Stomach (tissue), 9 donors: ENCODE results near the gene CASR. TPM values are rescaled to one million over a fixed set of nuclear protein-coding genes. Genes with fewer than 3 reads are reported as not detected.
A peak's percentile ranks its signal among the peaks of the same experiment; 100 is the strongest.

ENCODE experiments used
- DNase-seq, 2 donors: peaks; one replicate each; pipeline versions ENCODE4 v3.0.0 to v3.0.0-alpha.2; 2013 to 2019
- H3K27ac ChIP-seq, 5 donors: fragments of 200-600 bp in 4 of 5; sonication (generic) in 4 of 5; one replicate each; pipeline ENCODE4 v1.5.1; 2013 to 2019; ENCODE audit warnings: mild to moderate bottlenecking in 1 of 5, moderate library complexity in 1 of 5
- H3K27me3 ChIP-seq, 3 donors: fragments of 200-600 bp; sonication (generic); one replicate each; pipeline ENCODE4 v1.5.1; 2017 to 2019; ENCODE audit warnings: mixed run types in 1 of 3
- H3K36me3 ChIP-seq, 4 donors: fragments of 200-600 bp; sonication (generic); 1 replicate in 3 of 4; 2 replicates in 1 of 4; pipeline ENCODE4 v1.5.1; 2016 to 2019
- H3K4me1 ChIP-seq, 4 donors: fragments of 200-600 bp; sonication (generic); one replicate each; pipeline ENCODE4 v1.5.1; 2016 to 2019
- H3K4me3 ChIP-seq, 4 donors: fragments of 200-600 bp; sonication (generic) in 3 of 4; one replicate each; pipeline ENCODE4 v1.5.1; 2016 to 2019; ENCODE audit warnings: mild to moderate bottlenecking in 1 of 4
- H3K9me3 ChIP-seq, 4 donors: fragments of 200-600 bp; sonication (generic); one replicate each; pipeline ENCODE4 v1.5.1; 2016 to 2019
- CTCF ChIP-seq, 7 experiments: fragments of 450-650 bp in 4 of 7; fragments of 200-600 bp in 3 of 7; sonication (generic) in 3 of 7; IDR thresholded peaks; one replicate each; pipeline ENCODE4 v1.5.1; 2016 to 2019; ENCODE audit warnings: antibody characterized with exemption in 7 of 7, control low read depth in 2 of 7, mild to moderate bottlenecking in 1 of 7
- EP300 ChIP-seq: sonication (generic); formaldehyde crosslinking; IDR thresholded peaks from one replicate; pipeline ENCODE4 v1.6.1; 2017; ENCODE audit warnings: antibody characterized with exemption
- POLR2A ChIP-seq, 4 donors: fragments of 450-650 bp; IDR thresholded peaks; one replicate each; pipeline ENCODE4 v1.6.1; 2016; ENCODE audit warnings: antibody characterized with exemption in 4 of 4, control low read depth in 2 of 4, mild to moderate bottlenecking in 1 of 4, moderate library complexity in 1 of 4
- POLR2AphosphoS5 ChIP-seq, 3 donors: sonication (generic); formaldehyde crosslinking; IDR thresholded peaks; one replicate each; pipeline ENCODE4 v1.6.1; 2016; ENCODE audit warnings: antibody characterized with exemption in 3 of 3
- WGBS, 5 donors: extraction: QIAGEN DNeasy Blood & Tissue Kit in 3 of 5; methylation state at CpG; one replicate each; pipeline versions ENCODE4 v1.1.5 to v1.1.7; 2013 to 2018; 5-methylcytosine and 5-hydroxymethylcytosine counted together
- intact Hi-C: fragments of 100-400 bp; cut with DNase I; formaldehyde crosslinking; loops from one replicate; pipeline ENCODE4 v1.15.1; 2023; ENCODE audit warnings: low total_unique reads
- polyA plus RNA-seq, 3 donors: library from polyadenylated mRNA; stranded (reverse); fragments of 200-250 nt; gene quantifications; one replicate each; pipeline ENCODE4 v1.2.3, GENCODE V29; 2013
- total RNA-seq, 5 donors: library from RNA; depleted of rRNA; stranded (reverse); fragments of >200 nt; gene quantifications; one replicate each; pipeline versions ENCODE4 v1.1.0 to v1.2.3, GENCODE V29; 2014 to 2016
- donor health status: healthy with polysubstance abuse.
- donor health status: Bipolar disorder and iron deficiency.
- donor health status: healthy.

CASR gene
- total and polyA plus RNA-seq, 8 donors = 0.03 to 3.0 (median 0.43) TPM; not detected in 4

- Histone ChIP-seq H3K27me3 (no peaks in the 10 kb centered on the region), H3K27ac (no peak overlapping the region), H3K9me3 (no peaks in the 10 kb centered on the region), H3K4me3 (no peak overlapping the region), H3K4me1 (no peaks in the 10 kb centered on the region), H3K36me3 (no peaks in the 10 kb centered on the region)
- intact Hi-C loops = no loop called here
- no peak for TF ChIP-seq EP300
- no peak for TF ChIP-seq CTCF (IDR thresholded peaks at IDR 0.05)
- no peak for TF ChIP-seq POLR2AphosphoS5 (IDR thresholded peaks at IDR 0.05)
- no peak for TF ChIP-seq POLR2A (IDR thresholded peaks at IDR 0.05)
- 42 to 62% (median 50%) methylated on average over 3 of the region's 3 CpGs for WGBS, 5 donors
- DNase-seq = no peak
These were observed 68.0 kb downstream of the CASR start for GRCh38 chr3:122251428-122251827.

- no peak overlapping the region for H3K4me3 ChIP-seq
- no peak for TF ChIP-seq EP300
- no peak for TF ChIP-seq POLR2AphosphoS5 (IDR thresholded peaks at IDR 0.05)
- no peaks in the 10 kb centered on the region for H3K9me3 ChIP-seq
- no peaks in the 10 kb centered on the region for H3K4me1 ChIP-seq
- no peak overlapping the region for H3K27ac ChIP-seq
- no peaks in the 10 kb centered on the region for H3K27me3 ChIP-seq
- no peaks in the 10 kb centered on the region for H3K36me3 ChIP-seq
- WGBS, 5 donors = 66 to 86% (median 72%) methylated on average over 1 of the region's 1 CpG
- DNase-seq = no peak
- intact Hi-C loops = no loop called here
These were observed 70.1 kb downstream of the CASR start for GRCh38 chr3:122253581-122253980.

- WGBS, 5 donors = 8 to 22% (median 20%) methylated on average over 1 of the region's 1 CpG
These were observed 72.4 kb downstream of the CASR start for GRCh38 chr3:122255757-122256439.

GRCh38 chr3:122257644-122258364, 74.3 kb downstream of the CASR start:
- H3K9me3 ChIP-seq = no peaks in the 10 kb centered on the region
- no peak for DNase-seq
- no peak overlapping the region for H3K4me3 ChIP-seq
- peaks cover 0 to 6% (median 0%) of the 10 kb centered on the region in 3 donors for H3K27me3 ChIP-seq
- H3K4me1 ChIP-seq = no peaks in the 10 kb centered on the region
- no peak overlapping the region for H3K27ac ChIP-seq
- 69 to 78% (median 77%) methylated on average over 7 of the region's 7 CpGs for WGBS, 5 donors
- no peak for TF ChIP-seq POLR2AphosphoS5 (IDR thresholded peaks at IDR 0.05)
- H3K36me3 ChIP-seq = no peaks in the 10 kb centered on the region
- intact Hi-C loops = no loop called here

More at GRCh38 chr3:122255757-122256439, 72.4 kb downstream of the CASR start:
- intact Hi-C loops = no loop called here
- Histone ChIP-seq H3K27ac (no peak overlapping the region), H3K4me3 (no peak overlapping the region), H3K4me1 (no peaks in the 10 kb centered on the region), H3K27me3 (no peaks in the 10 kb centered on the region), H3K36me3 (no peaks in the 10 kb centered on the region), H3K9me3 (no peaks in the 10 kb centered on the region)
- DNase-seq = no peak
- no peak for TF ChIP-seq CTCF (IDR thresholded peaks at IDR 0.05)
- TF ChIP-seq EP300 = no peak
- no peak for TF ChIP-seq POLR2AphosphoS5 (IDR thresholded peaks at IDR 0.05)
- TF ChIP-seq POLR2A (IDR thresholded peaks at IDR 0.05) = no peak

GRCh38 chr3:122258757-122259371, 75.4 kb downstream of the CASR start:
- H3K9me3 ChIP-seq = no peaks in the 10 kb centered on the region
- peak; percentile 67 to 88 for DNase-seq
- TF ChIP-seq CTCF (IDR thresholded peaks at IDR 0.05) (peak in 4 of 7 experiments; percentile 12 to 47 (median 28)), POLR2A (IDR thresholded peaks at IDR 0.05) (no peak), POLR2AphosphoS5 (IDR thresholded peaks at IDR 0.05) (no peak)
- intact Hi-C loops = no loop called here
- WGBS, 5 donors = 4 to 7% (median 6%) methylated on average over 7 of the region's 7 CpGs
- no peaks in the 10 kb centered on the region for H3K36me3 ChIP-seq
- no peak overlapping the region for H3K4me3 ChIP-seq
- H3K27me3 ChIP-seq = peaks cover 0 to 6% (median 0%) of the 10 kb centered on the region in 3 donors
- H3K4me1 ChIP-seq = no peaks in the 10 kb centered on the region
- no peak overlapping the region for H3K27ac ChIP-seq
